Frontal cortex (tissue), 4 donors: Measurements from ENCODE around the gene SELENOI. TPM values are rescaled to one million over a fixed set of nuclear protein-coding genes. Genes with fewer than 3 reads are reported as not detected.
"Not testable (repeated sequence)": the region's sequence is repeated elsewhere in the genome, so short reads cannot be mapped to it uniquely, and the experiment has no call there.

Experiments
- DNase-seq, 2 donors: peaks; one replicate each; pipeline ENCODE4 v3.0.0; 2012; ENCODE audit warnings: low spot score in 2 of 2
- FAIRE-seq: peaks from 2 replicates; lab custom pipeline; 2012; peaks lifted over from hg19 to GRCh38; lab: Jason Lieb, UNC
- total RNA-seq: library from RNA; depleted of rRNA; stranded (reverse); fragments of >200 nt; gene quantifications from one replicate; pipeline ENCODE4 v1.2.3, GENCODE V29; 2014
- donor health status: control.
- donor health status: control.
- donor health status: control.

Gene SELENOI
- 63.6 TPM for total RNA-seq

- FAIRE-seq = peak; percentile 95
- DNase-seq = peak; percentile 92 to 93
Measured at GRCh38 chr2:26345545-26346453, at the start of gene SELENOI. Gene SELENOI, plus strand, starts transcription at chr2:26346143. Its CDS starts 90 bp downstream, at chr2:26346233.

GRCh38 chr2:26297061-26297460 is 48.9 kb upstream of the SELENOI start:
- DNase-seq = no peak
- FAIRE-seq = no peak

GRCh38 chr2:26298286-26298637 is 47.7 kb upstream of the SELENOI start:
- FAIRE-seq (no peak), DNase-seq (no peak)

GRCh38 chr2:26298638-26299393 is 47.1 kb upstream of the SELENOI start:
- FAIRE-seq = no peak
- no peak for DNase-seq

GRCh38 chr2:26299471-26300101 is 46.4 kb upstream of the SELENOI start:
- FAIRE-seq = no peak
- no peak for DNase-seq

GRCh38 chr2:26300234-26300925 is 45.6 kb upstream of the SELENOI start:
- no peak for FAIRE-seq

GRCh38 chr2:26302846-26303245 is 43.1 kb upstream of the SELENOI start:
- FAIRE-seq = no peak
- no peak for DNase-seq

More at GRCh38 chr2:26300234-26300925, 45.6 kb upstream of the SELENOI start:
- DNase-seq = no peak

- not testable (repeated sequence) for DNase-seq, FAIRE-seq
Measured at GRCh38 chr2:26305094-26305493, 40.8 kb upstream of the SELENOI start.

GRCh38 chr2:26305540-26305939 is 40.4 kb upstream of the SELENOI start:
- no peak for FAIRE-seq
- no peak for DNase-seq

GRCh38 chr2:26309921-26310320 is 36.0 kb upstream of the SELENOI start:
- DNase-seq = no peak
- FAIRE-seq = no peak

- FAIRE-seq = no peak
- no peak for DNase-seq
Measured at GRCh38 chr2:26312471-26312870, 33.5 kb upstream of the SELENOI start.

GRCh38 chr2:26313446-26313845 is 32.5 kb upstream of the SELENOI start:
- no peak for FAIRE-seq
- DNase-seq = no peak

- DNase-seq (no peak), FAIRE-seq (no peak)
Measured at GRCh38 chr2:26314243-26314642, 31.7 kb upstream of the SELENOI start.

- FAIRE-seq (no peak), DNase-seq (no peak)
Measured at GRCh38 chr2:26316041-26316440, 29.9 kb upstream of the SELENOI start.

GRCh38 chr2:26316845-26317244 is 29.1 kb upstream of the SELENOI start:
- no peak for FAIRE-seq
- no peak for DNase-seq

GRCh38 chr2:26317377-26318105 is 28.4 kb upstream of the SELENOI start:
- FAIRE-seq = no peak

GRCh38 chr2:26318950-26319349 is 27.0 kb upstream of the SELENOI start:
- DNase-seq = no peak
- no peak for FAIRE-seq

More at GRCh38 chr2:26317377-26318105, 28.4 kb upstream of the SELENOI start:
- no peak for DNase-seq

GRCh38 chr2:26324479-26324878 is 21.5 kb upstream of the SELENOI start:
- FAIRE-seq, DNase-seq: not testable (repeated sequence)

- no peak for FAIRE-seq
- DNase-seq = no peak
Measured at GRCh38 chr2:26324903-26325302, 21.0 kb upstream of the SELENOI start.
